HEK293 (cell line): ENCODE data around the gene COL11A2.
A peak's percentile ranks its signal among the peaks of the same experiment; 100 is the strongest.

Experiments
- AEBP2 ChIP-seq: fragments of 450-650 bp; formaldehyde crosslinking; IDR thresholded peaks from 2 replicates; pipeline ENCODE4 v1.5.1; 2016; ENCODE audit warnings: missing biosample characterization, missing genetic modification characterization, borderline replicate concordance
- KLF7 ChIP-seq: fragments of 450-650 bp; formaldehyde crosslinking; IDR thresholded peaks from 2 replicates; pipeline ENCODE4 v1.5.1; 2016; ENCODE audit warnings: missing biosample characterization, missing genetic modification characterization, borderline replicate concordance
- OSR2 ChIP-seq: fragments of 450-650 bp; formaldehyde crosslinking; IDR thresholded peaks from 2 replicates; pipeline ENCODE4 v1.5.1; 2016; ENCODE audit warnings: missing biosample characterization, missing genetic modification characterization
- PBX3 ChIP-seq: sonication (generic); formaldehyde crosslinking; IDR thresholded peaks from 2 replicates; pipeline ENCODE4 v1.8.1; 2022; ENCODE audit warnings: mild to moderate bottlenecking, moderate library complexity, missing genetic modification reagents
- RBAK ChIP-seq: fragments of 450-650 bp; formaldehyde crosslinking; IDR thresholded peaks from 2 replicates; pipeline ENCODE4 v1.5.1; 2016; ENCODE audit warnings: missing biosample characterization, missing genetic modification characterization
- REPIN1 ChIP-seq: fragments of 450-650 bp; formaldehyde crosslinking; IDR thresholded peaks from 2 replicates; pipeline ENCODE4 v1.5.1; 2017; ENCODE audit warnings: missing biosample characterization, missing genetic modification characterization, low read depth
- TSHZ1 ChIP-seq: fragments of 450-650 bp; formaldehyde crosslinking; IDR thresholded peaks from 2 replicates; pipeline ENCODE4 v1.5.1; 2016; ENCODE audit warnings: missing biosample characterization, missing genetic modification characterization, borderline replicate concordance
- ZBTB8A ChIP-seq: fragments of 450-650 bp; formaldehyde crosslinking; IDR thresholded peaks from 2 replicates; pipeline ENCODE4 v1.5.1; 2016; ENCODE audit warnings: missing biosample characterization, missing genetic modification characterization
- ZFP69B ChIP-seq: fragments of 450-650 bp; formaldehyde crosslinking; IDR thresholded peaks from 2 replicates; pipeline ENCODE4 v1.5.1; 2016; ENCODE audit warnings: missing biosample characterization, missing genetic modification characterization
- ZNF114 ChIP-seq: fragments of 450-650 bp; formaldehyde crosslinking; IDR thresholded peaks from 2 replicates; pipeline ENCODE4 v1.5.0; 2017; ENCODE audit warnings: missing biosample characterization, missing genetic modification characterization
- ZNF157 ChIP-seq: fragments of 450-650 bp; formaldehyde crosslinking; IDR thresholded peaks from 2 replicates; pipeline ENCODE4 v1.5.1; 2016; ENCODE audit warnings: missing biosample characterization, missing genetic modification characterization
- ZNF214 ChIP-seq: fragments of 450-650 bp; formaldehyde crosslinking; IDR thresholded peaks from 2 replicates; pipeline ENCODE4 v1.5.1; 2017; ENCODE audit warnings: missing biosample characterization, mild to moderate bottlenecking, missing genetic modification characterization, borderline replicate concordance
- ZNF221 ChIP-seq: fragments of 450-650 bp; formaldehyde crosslinking; IDR thresholded peaks from 2 replicates; pipeline ENCODE4 v1.5.1; 2017; ENCODE audit warnings: missing biosample characterization, missing genetic modification characterization, borderline replicate concordance
- ZNF366 ChIP-seq: fragments of 450-650 bp; formaldehyde crosslinking; conservative IDR thresholded peaks from 2 replicates; pipeline ENCODE4 v1.5.1; 2016; ENCODE audit warnings: missing biosample characterization, missing genetic modification characterization
- ZNF416 ChIP-seq: fragments of 450-650 bp; formaldehyde crosslinking; IDR thresholded peaks from 2 replicates; pipeline ENCODE4 v1.5.1; 2016; ENCODE audit warnings: missing biosample characterization, missing genetic modification characterization
- ZNF596 ChIP-seq: fragments of 450-650 bp; IDR thresholded peaks from 2 replicates; pipeline ENCODE4 v1.5.0; 2018; ENCODE audit warnings: missing biosample characterization, mild to moderate bottlenecking, missing genetic modification characterization, moderate library complexity
- ZNF610 ChIP-seq: fragments of 450-650 bp; formaldehyde crosslinking; IDR thresholded peaks from 2 replicates; pipeline ENCODE4 v1.5.1; 2016; ENCODE audit warnings: missing biosample characterization, missing genetic modification characterization, borderline replicate concordance
- ZNF621 ChIP-seq: fragments of 450-650 bp; formaldehyde crosslinking; IDR thresholded peaks from 2 replicates; pipeline ENCODE4 v1.5.1; 2017; ENCODE audit warnings: missing biosample characterization, missing genetic modification characterization
- ZNF837 ChIP-seq: fragments of 450-650 bp; formaldehyde crosslinking; IDR thresholded peaks from 2 replicates; pipeline ENCODE4 v1.5.1; 2016; ENCODE audit warnings: missing biosample characterization, missing genetic modification characterization
- ZSCAN30 ChIP-seq: fragments of 450-650 bp; IDR thresholded peaks from 2 replicates; pipeline ENCODE4 v1.5.1; 2018; ENCODE audit warnings: missing biosample characterization, mild to moderate bottlenecking, missing genetic modification characterization, moderate library complexity
- TF ChIP-seq, protein P1 (sequence below): fragments of 450-650 bp; formaldehyde crosslinking; IDR thresholded peaks from 2 replicates; pipeline ENCODE4 v1.5.1; 2016; ENCODE audit warnings: missing biosample characterization, missing genetic modification characterization
- TF ChIP-seq, protein P2 (sequence below): fragments of 450-650 bp; formaldehyde crosslinking; IDR thresholded peaks from 2 replicates; pipeline ENCODE4 v1.5.1; 2016; ENCODE audit warnings: missing biosample characterization, missing genetic modification characterization, low read depth
- TF ChIP-seq, protein P3 (sequence below): fragments of 450-650 bp; formaldehyde crosslinking; IDR thresholded peaks from 2 replicates; pipeline ENCODE4 v1.5.1; 2017; ENCODE audit warnings: missing biosample characterization, missing genetic modification characterization
- TF ChIP-seq, protein P4 (sequence below): fragments of 450-650 bp; formaldehyde crosslinking; conservative IDR thresholded peaks from 2 replicates; pipeline ENCODE4 v1.5.1; 2016; ENCODE audit warnings: low read depth, missing biosample characterization, missing genetic modification characterization

The COL11A2 gene

DNA sequence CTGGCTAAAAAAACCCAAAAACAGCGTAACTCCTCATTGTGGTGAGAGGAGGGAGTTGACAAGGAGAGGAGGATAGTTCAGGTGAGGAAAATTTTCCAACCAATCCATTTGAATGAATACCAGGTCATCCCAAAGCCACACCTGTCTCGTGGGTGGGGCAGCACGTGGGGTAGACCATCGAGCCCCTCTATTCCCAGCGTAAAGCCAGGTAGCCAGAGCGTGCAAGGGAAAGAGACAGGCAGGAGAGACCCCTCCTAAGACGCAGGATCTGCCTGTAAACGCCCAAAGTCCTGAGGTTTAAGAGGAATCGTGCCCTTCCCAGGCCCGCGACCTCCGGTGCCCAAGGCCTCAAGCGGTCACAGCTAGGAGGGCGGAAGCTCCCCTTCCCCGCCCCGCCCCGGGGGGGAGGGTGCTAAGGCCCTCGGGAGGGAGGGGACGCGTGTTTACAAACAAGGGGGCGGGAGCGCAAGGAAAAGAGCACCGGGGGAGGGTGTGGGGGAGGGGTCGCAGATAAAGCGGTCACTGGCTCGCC is 7.5 kb upstream of the COL11A2 start (continued):
- TF ChIP-seq TSHZ1 (tag by site-specific recombination) (no peak), OSR2 (tag by site-specific recombination) (no peak), PBX3 (no peak), ZNF157 (tag by site-specific recombination) (no peak), ZNF221 (tag by site-specific recombination) (no peak), ZNF610 (tag by site-specific recombination) (no peak), ZNF837 (tag by site-specific recombination) (no peak), KLF7 (peak; percentile 71; the same call in 1 of the 2 replicates), ZNF416 (tag by site-specific recombination) (no peak), ZBTB8A (tag by site-specific recombination) (no peak; the same call in 1 of the 2 replicates), ZNF366 (0 out of 2 replicates have a peak, but pooled peaks have one; percentile 22), ZFP69B (tag by site-specific recombination) (no peak), ZNF114 (no peak), ZSCAN30 (no peak), REPIN1 (tag by site-specific recombination) (no peak), RBAK (tag by site-specific recombination) (no peak), AEBP2 (no peak), ZNF596 (tag by site-specific recombination) (no peak), ZNF214 (tag by site-specific recombination) (no peak), ZNF621 (tag by site-specific recombination) (no peak)
- TF ChIP-seq, protein P1, sequence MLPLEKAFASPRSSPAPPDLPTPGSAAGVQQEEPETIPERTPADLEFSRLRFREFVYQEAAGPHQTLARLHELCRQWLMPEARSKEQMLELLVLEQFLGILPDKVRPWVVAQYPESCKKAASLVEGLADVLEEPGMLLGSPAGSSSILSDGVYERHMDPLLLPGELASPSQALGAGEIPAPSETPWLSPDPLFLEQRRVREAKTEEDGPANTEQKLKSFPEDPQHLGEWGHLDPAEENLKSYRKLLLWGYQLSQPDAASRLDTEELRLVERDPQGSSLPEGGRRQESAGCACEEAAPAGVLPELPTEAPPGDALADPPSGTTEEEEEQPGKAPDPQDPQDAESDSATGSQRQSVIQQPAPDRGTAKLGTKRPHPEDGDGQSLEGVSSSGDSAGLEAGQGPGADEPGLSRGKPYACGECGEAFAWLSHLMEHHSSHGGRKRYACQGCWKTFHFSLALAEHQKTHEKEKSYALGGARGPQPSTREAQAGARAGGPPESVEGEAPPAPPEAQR (tag by site-specific recombination): no peak
- TF ChIP-seq, protein P2, sequence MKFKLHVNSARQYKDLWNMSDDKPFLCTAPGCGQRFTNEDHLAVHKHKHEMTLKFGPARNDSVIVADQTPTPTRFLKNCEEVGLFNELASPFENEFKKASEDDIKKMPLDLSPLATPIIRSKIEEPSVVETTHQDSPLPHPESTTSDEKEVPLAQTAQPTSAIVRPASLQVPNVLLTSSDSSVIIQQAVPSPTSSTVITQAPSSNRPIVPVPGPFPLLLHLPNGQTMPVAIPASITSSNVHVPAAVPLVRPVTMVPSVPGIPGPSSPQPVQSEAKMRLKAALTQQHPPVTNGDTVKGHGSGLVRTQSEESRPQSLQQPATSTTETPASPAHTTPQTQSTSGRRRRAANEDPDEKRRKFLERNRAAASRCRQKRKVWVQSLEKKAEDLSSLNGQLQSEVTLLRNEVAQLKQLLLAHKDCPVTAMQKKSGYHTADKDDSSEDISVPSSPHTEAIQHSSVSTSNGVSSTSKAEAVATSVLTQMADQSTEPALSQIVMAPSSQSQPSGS (tag by site-specific recombination): no peak
- TF ChIP-seq, protein P3, sequence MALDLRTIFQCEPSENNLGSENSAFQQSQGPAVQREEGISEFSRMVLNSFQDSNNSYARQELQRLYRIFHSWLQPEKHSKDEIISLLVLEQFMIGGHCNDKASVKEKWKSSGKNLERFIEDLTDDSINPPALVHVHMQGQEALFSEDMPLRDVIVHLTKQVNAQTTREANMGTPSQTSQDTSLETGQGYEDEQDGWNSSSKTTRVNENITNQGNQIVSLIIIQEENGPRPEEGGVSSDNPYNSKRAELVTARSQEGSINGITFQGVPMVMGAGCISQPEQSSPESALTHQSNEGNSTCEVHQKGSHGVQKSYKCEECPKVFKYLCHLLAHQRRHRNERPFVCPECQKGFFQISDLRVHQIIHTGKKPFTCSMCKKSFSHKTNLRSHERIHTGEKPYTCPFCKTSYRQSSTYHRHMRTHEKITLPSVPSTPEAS (tag by site-specific recombination): no peak
- TF ChIP-seq, protein P4, sequence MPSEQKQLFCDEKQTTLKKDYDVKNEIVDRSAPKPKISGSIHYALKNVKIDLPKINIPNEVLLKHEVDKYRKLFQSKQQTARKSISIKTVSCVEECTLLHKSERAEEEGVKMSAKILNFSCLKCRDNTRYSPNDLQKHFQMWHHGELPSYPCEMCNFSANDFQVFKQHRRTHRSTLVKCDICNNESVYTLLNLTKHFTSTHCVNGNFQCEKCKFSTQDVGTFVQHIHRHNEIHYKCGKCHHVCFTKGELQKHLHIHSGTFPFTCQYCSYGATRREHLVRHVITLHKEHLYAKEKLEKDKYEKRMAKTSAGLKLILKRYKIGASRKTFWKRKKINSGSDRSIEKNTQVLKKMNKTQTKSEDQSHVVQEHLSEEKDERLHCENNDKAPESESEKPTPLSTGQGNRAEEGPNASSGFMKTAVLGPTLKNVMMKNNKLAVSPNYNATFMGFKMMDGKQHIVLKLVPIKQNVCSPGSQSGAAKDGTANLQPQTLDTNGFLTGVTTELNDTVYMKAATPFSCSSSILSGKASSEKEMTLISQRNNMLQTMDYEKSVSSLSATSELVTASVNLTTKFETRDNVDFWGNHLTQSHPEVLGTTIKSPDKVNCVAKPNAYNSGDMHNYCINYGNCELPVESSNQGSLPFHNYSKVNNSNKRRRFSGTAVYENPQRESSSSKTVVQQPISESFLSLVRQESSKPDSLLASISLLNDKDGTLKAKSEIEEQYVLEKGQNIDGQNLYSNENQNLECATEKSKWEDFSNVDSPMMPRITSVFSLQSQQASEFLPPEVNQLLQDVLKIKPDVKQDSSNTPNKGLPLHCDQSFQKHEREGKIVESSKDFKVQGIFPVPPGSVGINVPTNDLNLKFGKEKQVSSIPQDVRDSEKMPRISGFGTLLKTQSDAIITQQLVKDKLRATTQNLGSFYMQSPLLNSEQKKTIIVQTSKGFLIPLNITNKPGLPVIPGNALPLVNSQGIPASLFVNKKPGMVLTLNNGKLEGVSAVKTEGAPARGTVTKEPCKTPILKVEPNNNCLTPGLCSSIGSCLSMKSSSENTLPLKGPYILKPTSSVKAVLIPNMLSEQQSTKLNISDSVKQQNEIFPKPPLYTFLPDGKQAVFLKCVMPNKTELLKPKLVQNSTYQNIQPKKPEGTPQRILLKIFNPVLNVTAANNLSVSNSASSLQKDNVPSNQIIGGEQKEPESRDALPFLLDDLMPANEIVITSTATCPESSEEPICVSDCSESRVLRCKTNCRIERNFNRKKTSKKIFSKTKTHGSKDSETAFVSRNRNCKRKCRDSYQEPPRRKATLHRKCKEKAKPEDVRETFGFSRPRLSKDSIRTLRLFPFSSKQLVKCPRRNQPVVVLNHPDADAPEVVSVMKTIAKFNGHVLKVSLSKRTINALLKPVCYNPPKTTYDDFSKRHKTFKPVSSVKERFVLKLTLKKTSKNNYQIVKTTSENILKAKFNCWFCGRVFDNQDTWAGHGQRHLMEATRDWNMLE (tag by site-specific recombination): no peak
